KOPT-K1 (cell line): ENCODE measurements around the gene FYN.
A peak's percentile ranks its signal among the peaks of the same experiment; 100 is the strongest.

Experiments
- H3K27ac ChIP-seq: fragments of 200-600 bp; sonication (generic); 2 replicates; pipeline ENCODE4 v1.5.1; 2016; ENCODE audit warnings: antibody characterized with exemption, mild to moderate bottlenecking, low read depth, low read length; ENCODE audit not compliant: poor library complexity, severe bottlenecking
- H3K36me3 ChIP-seq: fragments of 200-600 bp; sonication (generic); 2 replicates; pipeline ENCODE4 v1.5.1; 2017; ENCODE audit warnings: antibody characterized with exemption, mild to moderate bottlenecking, low read length, moderate library complexity; ENCODE audit not compliant: insufficient read depth
- H3K9me3 ChIP-seq: fragments of 200-600 bp; sonication (generic); 2 replicates; pipeline ENCODE4 v1.5.1; 2017; ENCODE audit warnings: antibody characterized with exemption, low read length, mild to moderate bottlenecking; ENCODE audit not compliant: insufficient read depth, poor library complexity, severe bottlenecking

FYN gene

DNA sequence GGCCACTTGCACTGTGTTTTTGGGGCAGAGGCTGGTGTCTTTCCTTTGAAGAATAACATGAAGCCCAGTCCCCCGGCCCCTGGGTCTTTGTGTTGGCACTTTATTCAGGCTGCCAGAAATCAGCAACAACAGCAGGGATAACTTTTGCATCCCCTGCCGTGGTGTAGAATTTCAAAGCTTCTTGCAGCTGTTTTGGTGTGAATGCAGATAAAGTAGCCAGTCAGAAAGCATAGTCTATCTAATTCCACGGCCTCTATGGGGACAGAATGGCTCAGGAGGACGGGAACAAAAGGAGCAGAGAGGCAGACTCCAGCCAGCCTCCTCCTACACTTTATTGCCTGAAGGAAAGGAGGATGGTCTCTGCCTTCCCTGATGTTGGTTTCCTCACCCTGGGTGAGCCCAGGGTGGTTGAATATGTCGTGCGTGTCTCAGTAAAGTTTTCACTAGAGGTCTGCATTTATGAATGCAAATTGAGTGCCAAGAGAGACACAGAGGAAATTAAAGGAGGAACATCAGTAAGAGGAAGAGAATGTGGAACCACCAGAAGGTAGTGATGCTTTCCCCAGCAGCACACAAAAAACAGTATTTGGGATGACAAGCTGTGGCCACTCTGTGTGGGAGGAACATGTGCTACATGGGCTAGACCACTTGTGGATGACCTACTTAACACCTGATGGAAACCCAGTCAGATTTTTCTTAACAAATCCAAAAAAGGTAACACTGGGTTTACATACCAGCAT, 141.6 kb downstream of the FYN start:
- Histone ChIP-seq H3K36me3 (peaks cover 15% of the 10 kb centered on the region), H3K9me3 (peaks cover 14% of the 10 kb centered on the region), H3K27ac (no peak overlapping the region)

DNA sequence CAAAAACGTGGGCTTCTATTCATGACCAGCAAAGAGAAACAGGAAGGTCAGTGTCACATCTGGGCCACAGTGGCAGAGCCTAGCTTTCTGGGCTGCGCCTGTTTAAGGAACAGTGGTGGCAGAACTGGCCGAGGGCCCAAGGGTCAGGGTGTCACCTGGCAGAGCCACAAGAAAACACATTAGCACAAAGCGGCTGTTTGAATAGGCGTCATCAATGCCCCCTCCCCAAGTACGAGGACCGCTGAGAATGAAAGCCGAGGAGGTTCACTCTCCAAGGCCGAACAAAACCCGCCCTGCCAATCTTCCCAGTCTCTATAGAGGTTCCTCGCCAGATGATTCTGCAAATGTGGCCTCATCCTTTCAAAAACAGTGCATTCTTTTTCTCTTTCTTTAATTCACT, 142.4 kb downstream of the FYN start:
- H3K9me3 ChIP-seq: peaks cover 14% of the 10 kb centered on the region
- no peak overlapping the region for H3K27ac ChIP-seq
- peaks cover 15% of the 10 kb centered on the region for H3K36me3 ChIP-seq

GRCh38 chr6:111727802-111728201, 145.4 kb downstream of the FYN start:
- H3K36me3 ChIP-seq: peaks cover 5% of the 10 kb centered on the region
- H3K9me3 ChIP-seq: peaks cover 6% of the 10 kb centered on the region
- H3K27ac ChIP-seq: no peak overlapping the region

GRCh38 chr6:111727041-111727440, 146.2 kb downstream of the FYN start:
- Histone ChIP-seq H3K9me3 (no peaks in the 10 kb centered on the region), H3K36me3 (no peaks in the 10 kb centered on the region), H3K27ac (no peak overlapping the region)

DNA sequence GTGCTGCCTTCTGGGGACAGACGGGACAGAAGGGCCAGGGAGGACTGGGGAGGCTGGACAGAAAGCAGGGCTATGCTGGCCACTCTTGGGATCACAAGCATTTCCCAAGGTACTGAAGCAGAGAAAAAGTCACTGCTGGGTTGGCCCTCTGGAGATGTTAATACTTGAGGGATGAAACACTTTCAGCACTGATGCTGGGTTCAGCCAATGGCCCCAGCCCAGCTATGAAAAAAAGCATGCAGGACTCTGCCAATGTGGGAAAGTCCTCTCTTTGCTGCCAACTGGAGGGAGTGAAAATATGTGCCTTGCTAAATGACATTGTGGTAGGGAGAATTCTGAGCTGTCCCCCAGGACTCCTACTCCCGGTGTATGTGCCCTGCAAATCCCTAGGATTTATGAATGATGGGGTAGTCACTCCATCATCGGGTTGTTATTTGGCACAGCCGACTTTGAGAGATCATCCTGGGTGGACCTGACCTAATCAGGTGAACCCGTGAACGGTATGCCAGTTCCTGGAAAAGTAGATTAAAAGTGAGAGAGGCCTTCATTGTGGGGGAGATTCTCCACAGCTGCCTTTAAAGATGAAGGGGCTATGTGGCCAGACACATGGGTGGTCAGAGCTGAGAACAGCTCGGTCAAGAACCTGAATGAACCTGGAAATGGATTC, 147.7 kb downstream of the FYN start:
- no peaks in the 10 kb centered on the region for H3K9me3 ChIP-seq
- peak overlapping the region; percentile 48 for H3K27ac ChIP-seq
- no peaks in the 10 kb centered on the region for H3K36me3 ChIP-seq

DNA sequence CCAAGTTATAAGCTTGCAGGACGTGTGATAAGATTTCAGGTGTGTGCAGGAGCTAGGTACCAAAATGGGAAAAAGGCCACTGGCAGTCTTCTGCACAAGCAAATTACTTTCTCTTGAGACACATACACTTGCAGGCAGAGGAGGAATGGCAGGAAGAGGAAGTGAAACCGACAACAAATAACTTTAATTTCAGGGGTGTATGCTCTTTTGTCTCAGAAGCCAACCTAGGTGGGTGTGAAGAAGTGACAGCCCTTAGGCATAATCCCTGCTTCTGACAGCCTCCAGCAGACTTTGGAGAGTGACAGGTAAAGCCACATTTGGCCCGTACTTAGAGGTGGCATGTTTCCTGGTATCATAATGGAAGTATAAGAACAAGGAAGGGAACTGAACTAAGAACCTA, 148.7 kb downstream of the FYN start:
- Histone ChIP-seq H3K9me3 (no peaks in the 10 kb centered on the region), H3K36me3 (peaks cover 6% of the 10 kb centered on the region; the same call in 1 of the 2 replicates), H3K27ac (peak overlapping the region; percentile 48)

DNA sequence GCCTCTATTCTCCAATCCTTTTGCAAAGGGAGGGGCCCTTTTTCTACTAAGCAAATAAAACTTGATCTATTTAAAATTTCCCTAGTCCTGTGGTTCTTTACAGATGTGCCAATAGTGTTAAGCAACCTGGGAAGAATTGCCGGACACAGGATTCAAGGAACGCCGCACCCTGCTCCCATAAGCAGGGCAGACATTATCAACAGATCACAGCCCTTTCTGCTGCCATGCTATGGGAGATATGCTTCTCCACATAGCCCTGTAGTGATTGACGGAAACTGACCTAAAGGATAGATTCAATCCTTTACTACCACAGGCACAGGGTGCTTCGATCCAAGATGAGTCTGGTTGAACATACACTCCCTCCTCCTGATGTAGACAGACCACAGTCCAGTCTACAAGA, 149.2 kb downstream of the FYN start:
- Histone ChIP-seq H3K9me3 (no peaks in the 10 kb centered on the region), H3K27ac (peak overlapping the region; percentile 48), H3K36me3 (peaks cover 11% of the 10 kb centered on the region)

GRCh38 chr6:111723412-111723970, 149.8 kb downstream of the FYN start:
- Histone ChIP-seq H3K36me3 (peaks cover 16% of the 10 kb centered on the region), H3K27ac (no peak overlapping the region)

GRCh38 chr6:111722179-111722731, 151.0 kb downstream of the FYN start:
- peaks cover 29% of the 10 kb centered on the region for H3K36me3 ChIP-seq
- no peak overlapping the region for H3K27ac ChIP-seq
- no peaks in the 10 kb centered on the region for H3K9me3 ChIP-seq

More at GRCh38 chr6:111723412-111723970, 149.8 kb downstream of the FYN start:
- no peaks in the 10 kb centered on the region for H3K9me3 ChIP-seq

DNA sequence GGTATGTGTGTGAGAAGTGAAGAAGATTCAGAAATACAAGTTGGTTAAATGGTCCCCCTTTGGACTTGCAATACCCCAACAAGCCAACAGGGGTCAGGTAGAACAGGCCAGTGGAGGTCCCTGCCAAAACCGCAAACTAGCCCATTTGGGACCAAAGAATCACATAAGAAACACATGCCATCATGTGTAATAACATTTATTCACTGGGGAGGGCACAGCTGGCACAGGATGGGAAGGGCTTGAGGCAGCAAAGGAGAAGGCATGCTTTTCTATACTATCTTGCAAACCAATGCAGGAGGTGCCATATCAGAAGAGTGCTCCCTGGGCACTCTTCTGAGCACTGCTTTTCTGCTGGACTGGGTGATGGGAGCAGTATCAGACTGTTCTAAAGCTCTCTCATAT, 151.5 kb downstream of the FYN start:
- H3K27ac ChIP-seq: no peak overlapping the region
- H3K36me3 ChIP-seq: peaks cover 30% of the 10 kb centered on the region
- H3K9me3 ChIP-seq: no peaks in the 10 kb centered on the region

GRCh38 chr6:111720931-111721496, 152.2 kb downstream of the FYN start:
- Histone ChIP-seq H3K9me3 (no peaks in the 10 kb centered on the region), H3K36me3 (peaks cover 33% of the 10 kb centered on the region), H3K27ac (no peak overlapping the region)

- Histone ChIP-seq H3K36me3 (peaks cover 53% of the 10 kb centered on the region), H3K27ac (no peak overlapping the region), H3K9me3 (no peaks in the 10 kb centered on the region)
Observed at GRCh38 chr6:111718990-111719389, 154.3 kb downstream of the FYN start.

DNA sequence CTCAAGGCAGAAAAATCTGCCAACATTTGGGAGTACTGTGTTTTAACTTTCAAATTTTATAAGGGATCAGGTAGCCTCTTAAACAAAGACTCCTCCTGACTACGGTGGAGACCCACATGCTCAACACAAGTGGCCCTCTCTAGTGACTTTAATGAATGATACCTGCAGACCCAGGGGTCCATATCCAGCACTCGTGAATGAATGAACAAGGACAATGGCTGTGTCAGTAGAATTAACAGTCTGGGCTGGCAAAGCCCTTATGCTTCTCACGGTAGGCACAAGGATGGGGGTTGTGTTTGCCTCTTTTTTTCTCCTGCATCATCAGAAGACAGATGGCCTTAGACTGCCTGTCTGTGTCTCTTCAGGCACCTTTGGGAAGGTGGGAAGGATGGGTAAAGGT, 154.9 kb downstream of the FYN start:
- no peak overlapping the region for H3K27ac ChIP-seq
- H3K36me3 ChIP-seq: peaks cover 60% of the 10 kb centered on the region
- no peaks in the 10 kb centered on the region for H3K9me3 ChIP-seq

- Histone ChIP-seq H3K27ac (no peak overlapping the region), H3K9me3 (no peaks in the 10 kb centered on the region), H3K36me3 (peaks cover 67% of the 10 kb centered on the region)
Observed at GRCh38 chr6:111717621-111718020, 155.6 kb downstream of the FYN start.

- peaks cover 80% of the 10 kb centered on the region for H3K36me3 ChIP-seq
- H3K27ac ChIP-seq: no peak overlapping the region
- H3K9me3 ChIP-seq: no peaks in the 10 kb centered on the region
Observed at GRCh38 chr6:111716325-111716724, 156.9 kb downstream of the FYN start.
